ENCODE data around the gene TMEM214. TPM values are rescaled to one million over a fixed set of nuclear protein-coding genes. Genes with fewer than 3 reads are reported as not detected.

Gene TMEM214
- total RNA-seq, 2 donors from 2014 or later, result 21.0 to 41.0 TPM

GRCh38 chr2:27054721-27055120, 22.0 kb downstream of the TMEM214 start:
- H3K4me3 ChIP-seq, result no peak overlapping the region
- DNase-seq (ENCODE audit: low spot score), result no peak
- H3K9me3 ChIP-seq, result no peaks in the 10 kb centered on the region
- H3K27me3 ChIP-seq, result no peaks in the 10 kb centered on the region
- no peak overlapping the region for H3K27ac ChIP-seq
- no peak for TF ChIP-seq CTCF (IDR thresholded peaks at IDR 0.05)
- H3K4me1 ChIP-seq, result peaks cover 0 to 8% of the 10 kb centered on the region in 2 donors
- H3K36me3 ChIP-seq, result peaks cover 17% of the 10 kb centered on the region

- peaks cover 17% of the 10 kb centered on the region for H3K36me3 ChIP-seq
- H3K27ac ChIP-seq, result no peak overlapping the region
- no peaks in the 10 kb centered on the region for H3K27me3 ChIP-seq
- DNase-seq (ENCODE audit: low spot score), result no peak
- TF ChIP-seq CTCF (IDR thresholded peaks at IDR 0.05), result no peak
- no peak overlapping the region for H3K4me3 ChIP-seq
- peaks cover 0 to 3% of the 10 kb centered on the region in 2 donors for H3K4me1 ChIP-seq
- no peaks in the 10 kb centered on the region for H3K9me3 ChIP-seq
Measured at GRCh38 chr2:27057184-27057583, 24.4 kb downstream of the TMEM214 start.

GRCh38 chr2:27058210-27058609, 25.4 kb downstream of the TMEM214 start:
- Histone ChIP-seq H3K27ac (no peak overlapping the region), H3K4me1 (peaks cover 0 to 5% of the 10 kb centered on the region in 2 donors), H3K36me3 (peaks cover 17% of the 10 kb centered on the region), H3K4me3 (no peak overlapping the region), H3K27me3 (no peaks in the 10 kb centered on the region), H3K9me3 (no peaks in the 10 kb centered on the region)
- DNase-seq (ENCODE audit: low spot score), result no peak
- no peak for TF ChIP-seq CTCF (IDR thresholded peaks at IDR 0.05)

GRCh38 chr2:27059141-27059820, 26.5 kb downstream of the TMEM214 start:
- no peaks in the 10 kb centered on the region for H3K27me3 ChIP-seq
- H3K4me1 ChIP-seq, result peaks cover 0 to 14% of the 10 kb centered on the region in 2 donors
- H3K27ac ChIP-seq, result no peak overlapping the region
- no peaks in the 10 kb centered on the region for H3K9me3 ChIP-seq
- no peak overlapping the region for H3K4me3 ChIP-seq
- DNase-seq (ENCODE audit: low spot score), result no peak
- TF ChIP-seq CTCF (IDR thresholded peaks at IDR 0.05), result no peak
- H3K36me3 ChIP-seq, result peaks cover 17% of the 10 kb centered on the region

- Histone ChIP-seq H3K4me1 (peaks cover 0 to 14% of the 10 kb centered on the region in 2 donors), H3K27ac (no peak overlapping the region), H3K4me3 (no peak overlapping the region), H3K27me3 (no peaks in the 10 kb centered on the region), H3K36me3 (peaks cover 8% of the 10 kb centered on the region), H3K9me3 (no peaks in the 10 kb centered on the region)
- DNase-seq (ENCODE audit: low spot score), result no peak
- no peak for TF ChIP-seq CTCF (IDR thresholded peaks at IDR 0.05)
Measured at GRCh38 chr2:27060323-27060722, 27.6 kb downstream of the TMEM214 start.

- DNase-seq (ENCODE audit: low spot score), result no peak
- H3K4me1 ChIP-seq, result peaks cover 0 to 32% of the 10 kb centered on the region in 2 donors
- H3K27me3 ChIP-seq, result no peaks in the 10 kb centered on the region
- no peak overlapping the region for H3K4me3 ChIP-seq
- no peak for TF ChIP-seq CTCF (IDR thresholded peaks at IDR 0.05)
- H3K36me3 ChIP-seq, result peaks cover 25% of the 10 kb centered on the region
- no peak overlapping the region for H3K27ac ChIP-seq
- no peaks in the 10 kb centered on the region for H3K9me3 ChIP-seq
Measured at GRCh38 chr2:27065128-27065527, 32.4 kb downstream of the TMEM214 start.
